Measurements from ENCODE around the gene DDX11.
"Not testable (repeated sequence)": the region's sequence is repeated elsewhere in the genome, so short reads cannot be mapped to it uniquely, and the experiment has no call there.

GRCh38 chr12:31050548-31050947 lies 23.1 kb upstream of the DDX11 start:
- not testable (repeated sequence) for TF ChIP-seq CTCF, POLR2A (IDR thresholded peaks at IDR 0.05)
